IMR-90 (cell line): Measurements from ENCODE around the gene PGBD1. TPM values are rescaled to one million over a fixed set of nuclear protein-coding genes. Genes with fewer than 3 reads are reported as not detected.

ENCODE experiments used
- ATAC-seq: fragments of 200-7000 bp; cut with Tn5 transposase; 2 replicates; pipeline ENCODE4 v1.9.1; 2020; ENCODE audit warnings: low read depth, mild to moderate bottlenecking, moderate library complexity
- BruUV-seq: library from RNA; stranded (reverse); fragments of 400-500 nt; replicated peaks from 2 replicates; lab custom pipeline; 2021; lab: Mats Ljungman, UMichigan
- CTCF ChIA-PET: fragments of 300-600 bp; formaldehyde crosslinking; extraction: SDS; loops from one replicate; lab custom pipeline; 2021; ENCODE audit warnings: antibody characterized with exemption; lab: Yijun Ruan, JAX
- POLR2A ChIA-PET: fragments of 300-600 bp; sonication (Branson Sonifier 250); formaldehyde crosslinking; loops from one replicate; lab custom pipeline; 2022; ENCODE audit warnings: antibody characterized with exemption; ENCODE audit not compliant: unreplicated experiment; lab: Charles Lee
- DNase-seq: peaks from one replicate; pipeline ENCODE4 v3.0.0; 2013
- H2AFZ ChIP-seq: replicated peaks from 2 replicates; pipeline ENCODE3; 2013; ENCODE audit warnings: low read length, mild to moderate bottlenecking; ENCODE audit not compliant: poor library complexity
- H2AK5ac ChIP-seq: 2 replicates; pipeline ENCODE4 v1.6.1; 2013; ENCODE audit warnings: low read depth, low read length, inconsistent platforms
- H2AK9ac ChIP-seq: replicated peaks from 2 replicates; pipeline ENCODE3; 2013; ENCODE audit warnings: mild to moderate bottlenecking, low read depth, low read length, moderate library complexity; ENCODE audit not compliant: poor library complexity
- H2BK120ac ChIP-seq: 2 replicates; pipeline ENCODE4 v1.6.1; 2013; ENCODE audit warnings: low read depth, low read length, inconsistent platforms
- H2BK15ac ChIP-seq: 3 replicates; pipeline ENCODE4 v1.6.1; 2013; ENCODE audit warnings: low read depth, low read length, inconsistent platforms
- H2BK20ac ChIP-seq: 2 replicates; pipeline ENCODE4 v1.6.1; 2013; ENCODE audit warnings: low read depth, mild to moderate bottlenecking, inconsistent platforms, low read length, moderate library complexity
- H2BK5ac ChIP-seq: 2 replicates; pipeline ENCODE4 v1.6.1; 2013; ENCODE audit warnings: mild to moderate bottlenecking, low read depth, low read length, inconsistent platforms; ENCODE audit not compliant: poor library complexity, severe bottlenecking
- H3K14ac ChIP-seq: replicated peaks from 2 replicates; pipeline ENCODE4 v1.6.1; 2013; ENCODE audit warnings: low read depth, low read length, inconsistent platforms
- H3K18ac ChIP-seq: 2 replicates; pipeline ENCODE4 v1.6.1; 2013; ENCODE audit warnings: low read depth, low read length, control low read depth
- H3K23ac ChIP-seq: 2 replicates; pipeline ENCODE4 v1.6.1; 2013; ENCODE audit warnings: low read depth, low read length, inconsistent platforms
- H3K27ac ChIP-seq: 2 replicates; pipeline ENCODE4 v1.5.1; 2013; ENCODE audit warnings: mild to moderate bottlenecking, control low read depth, low read length; ENCODE audit not compliant: insufficient read depth
- H3K27me3 ChIP-seq: 2 replicates; pipeline ENCODE4 v1.6.1; 2013; ENCODE audit warnings: low read length; ENCODE audit not compliant: control insufficient read depth, insufficient read depth
- H3K36me3 ChIP-seq: 2 replicates; pipeline ENCODE4 v1.6.1; 2013; ENCODE audit warnings: low read length, mixed read lengths; ENCODE audit not compliant: control insufficient read depth, insufficient read depth
- H3K4ac ChIP-seq: 2 replicates; pipeline ENCODE4 v1.6.1; 2013; ENCODE audit warnings: low read depth, low read length, inconsistent platforms
- H3K4me1 ChIP-seq: 2 replicates; pipeline ENCODE4 v1.6.1; 2013; ENCODE audit warnings: low read length, mixed read lengths; ENCODE audit not compliant: control insufficient read depth, insufficient read depth
- H3K4me2 ChIP-seq: 2 replicates; pipeline ENCODE4 v1.6.1; 2013; ENCODE audit warnings: low read depth, mild to moderate bottlenecking, control low read depth, low read length, moderate library complexity
- H3K4me3 ChIP-seq: 2 replicates; pipeline ENCODE4 v1.5.1; 2013; ENCODE audit warnings: low read depth, mild to moderate bottlenecking, control low read depth, low read length, moderate library complexity; ENCODE audit not compliant: insufficient read depth
- H3K56ac ChIP-seq: 2 replicates; pipeline ENCODE4 v1.6.1; 2013; ENCODE audit warnings: low read length, inconsistent platforms; ENCODE audit not compliant: insufficient read depth; ENCODE audit errors: extremely low read depth
- H3K79me1 ChIP-seq, 2 experiments: 2 replicates each; pipeline ENCODE4 v1.6.1; 2013; ENCODE audit warnings: low read length in 2 of 2, inconsistent platforms in 1 of 2, low read depth in 1 of 2
- H3K9ac ChIP-seq: 2 replicates; pipeline ENCODE4 v1.6.1; 2013; ENCODE audit warnings: low read depth, low read length, control low read depth
- H3K9me1 ChIP-seq: 2 replicates; pipeline ENCODE4 v1.6.1; 2013; ENCODE audit warnings: low read length, inconsistent platforms; ENCODE audit not compliant: insufficient read depth
- H3K9me3 ChIP-seq: 2 replicates; pipeline ENCODE4 v1.6.1; 2013; ENCODE audit warnings: low read length; ENCODE audit not compliant: control insufficient read depth, insufficient read depth
- H4K20me1 ChIP-seq: 2 replicates; pipeline ENCODE4 v1.6.1; 2013; ENCODE audit warnings: low read length, inconsistent platforms; ENCODE audit not compliant: insufficient read depth
- H4K5ac ChIP-seq: 2 replicates; pipeline ENCODE4 v1.6.1; 2013; ENCODE audit warnings: mild to moderate bottlenecking, low read depth, low read length, control low read depth
- H4K8ac ChIP-seq, 2 experiments: 2 replicates each; pipeline ENCODE4 v1.6.1; 2013; ENCODE audit warnings: low read depth in 2 of 2, low read length in 2 of 2, control low read depth in 1 of 2, inconsistent platforms in 1 of 2
- H4K91ac ChIP-seq: 2 replicates; pipeline ENCODE4 v1.6.1; 2013; ENCODE audit warnings: low read depth, low read length, inconsistent platforms; ENCODE audit not compliant: insufficient read depth
- BHLHE40 ChIP-seq: fragments of 150-350 bp; IDR thresholded peaks from 2 replicates; pipeline ENCODE4 v1.6.1; 2016; ENCODE audit warnings: mild to moderate bottlenecking, low read depth, low read length
- CEBPB ChIP-seq: IDR thresholded peaks from 2 replicates; pipeline ENCODE4 v1.6.1; 2012; ENCODE audit warnings: low read depth, low read length, improper control_type of control experiment
- CHD1 ChIP-seq: IDR thresholded peaks from 2 replicates; pipeline ENCODE4 v1.6.1; 2012; ENCODE audit warnings: low read depth, low read length, improper control_type of control experiment
- CTCF ChIP-seq: conservative IDR thresholded peaks from 2 replicates; pipeline ENCODE4 v1.5.1; 2012; ENCODE audit warnings: mild to moderate bottlenecking, low read depth, low read length, improper control_type of control experiment
- FOS ChIP-seq: fragments of 150-350 bp; IDR thresholded peaks from 2 replicates; pipeline ENCODE4 v1.6.1; 2016; ENCODE audit warnings: low read depth, low read length
- MAZ ChIP-seq: IDR thresholded peaks from 2 replicates; pipeline ENCODE4 v1.6.1; 2012; ENCODE audit warnings: low read depth, mild to moderate bottlenecking, low read length, improper control_type of control experiment, moderate library complexity, borderline replicate concordance
- MXI1 ChIP-seq: IDR thresholded peaks from 2 replicates; pipeline ENCODE4 v1.6.1; 2012; ENCODE audit warnings: low read depth, mild to moderate bottlenecking, low read length, moderate library complexity, borderline replicate concordance
- POLR2A ChIP-seq: IDR thresholded peaks from 2 replicates; pipeline ENCODE4 v1.6.1; 2012; ENCODE audit warnings: mild to moderate bottlenecking, low read depth, low read length
- USF2 ChIP-seq: fragments of 150-350 bp; IDR thresholded peaks from 2 replicates; pipeline ENCODE4 v1.6.1; 2017; ENCODE audit warnings: mild to moderate bottlenecking, antibody characterized with exemption, low read length, low read depth
- WGBS, 2 experiments: methylation state at CpG; one replicate each; pipeline versions ENCODE4 v1.1.5 to v1.1.7; 2013; ENCODE audit warnings: missing lambda C conversion rate in 2 of 2; ENCODE audit not compliant: insufficient read length in 1 of 2; ENCODE audit errors: extremely low coverage in 2 of 2; 5-methylcytosine and 5-hydroxymethylcytosine counted together
- dilution Hi-C: fragments of 300-500 bp; cut with HindIII; formaldehyde crosslinking; loops from one replicate; pipeline ENCODE4 v1.14.3; 2018; ENCODE audit warnings: low sequenced_read_pairs; ENCODE audit not compliant: unreplicated experiment
- in situ Hi-C: fragments of 300-500 bp; cut with MboI; formaldehyde crosslinking; loops from 3 replicates; pipeline ENCODE4 v1.14.3; 2019; ENCODE audit warnings: low sequenced_read_pairs, inconsistent platforms, mixed read lengths
- intact Hi-C: fragments of 100-400 bp; cut with micrococcal nuclease; formaldehyde crosslinking; loops from 2 replicates; pipeline ENCODE4 v1.10.0; 2022
- polyA plus RNA-seq, 3 experiments: library from polyadenylated mRNA; depleted of rRNA; stranded (reverse); fragments of >200 nt; gene quantifications; 2 replicates each; pipeline ENCODE4 v1.2.3, GENCODE V29; 2012; ENCODE audit warnings: low replicate concordance in 1 of 3
- total RNA-seq: library from RNA; depleted of rRNA; stranded (reverse); fragments of >200 nt; gene quantifications from 2 replicates; pipeline ENCODE4 v1.2.3, GENCODE V29; 2012
- TF ChIP-seq, protein P1 (sequence below): fragments of 150-350 bp; IDR thresholded peaks from 2 replicates; pipeline ENCODE4 v1.6.1; 2016; ENCODE audit warnings: low read depth, mild to moderate bottlenecking, low read length, moderate library complexity, borderline replicate concordance

PGBD1 gene
- total and polyA plus RNA-seq, 2 of the 4 experiments (the other 2 are of a cell fraction), result 3.9 to 6.3 TPM

DNA sequence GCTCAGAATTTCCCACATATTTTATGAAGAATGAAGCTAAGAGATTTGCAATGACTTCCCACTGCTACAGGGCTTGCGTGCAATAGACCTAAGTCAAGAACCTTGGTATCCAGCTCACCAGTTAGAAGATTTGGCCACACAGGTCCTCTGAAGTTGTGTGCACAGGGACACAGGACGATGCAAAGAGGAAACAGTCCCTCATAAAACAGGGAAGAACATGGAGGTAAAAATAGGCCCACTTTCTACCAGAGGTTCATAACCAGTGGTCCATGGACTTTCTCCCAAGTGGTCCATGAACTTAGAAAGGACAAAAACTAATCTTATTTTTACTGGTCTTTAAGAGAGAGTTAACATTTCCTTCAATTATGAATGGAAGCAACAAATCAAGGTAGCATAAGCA is 30.6 kb upstream of the PGBD1 start:
- H4K20me1 ChIP-seq, result no peaks in the 10 kb centered on the region
- H2BK15ac ChIP-seq, result no peak overlapping the region
- H3K14ac ChIP-seq, result no peak overlapping the region
- no peaks in the 10 kb centered on the region for H3K9me3 ChIP-seq
- no peak overlapping the region for H3K18ac ChIP-seq
- no peak overlapping the region for H3K4ac ChIP-seq
- no CpG with 5 or more reads among the region's 2 CpGs for WGBS, 2 experiments
- H3K27me3 ChIP-seq, result no peaks in the 10 kb centered on the region
- in situ Hi-C loops (no loop called here), dilution Hi-C loops (no loop called here), intact Hi-C loops (loop anchor here (5.0 kb wide), 1 partner anchor 107 kb away; no protein-coding TSS in a partner anchor)
- H2AK5ac ChIP-seq, result no peak overlapping the region
- H3K27ac ChIP-seq, result no peak overlapping the region
- DNase-seq (no peak), ATAC-seq (no peak)
- no peak overlapping the region for H4K5ac ChIP-seq
- H3K9ac ChIP-seq, result no peak overlapping the region
- no peak overlapping the region for H2BK120ac ChIP-seq
- BruUV-seq, result no TSS peak
- H3K4me2 ChIP-seq, result peak overlapping the region; percentile 81
- H3K9me1 ChIP-seq, result 0 out of 2 replicates have a peak, but pooled peaks cover 3% of the 10 kb centered on the region
- no peak overlapping the region for H4K91ac ChIP-seq
- H3K4me1 ChIP-seq, result peaks cover 7% of the 10 kb centered on the region
- ChIA-PET POLR2A (no interaction called here), CTCF (no interaction called here)
- H4K8ac ChIP-seq, result no peak overlapping the region
- H3K56ac ChIP-seq, result no peak overlapping the region
- no peak overlapping the region for H2BK20ac ChIP-seq
- H2AK9ac ChIP-seq, result no peak overlapping the region
- H3K79me1 ChIP-seq, result peaks cover 7 to 24% of the 10 kb centered on the region in 2 experiments
- no peak for TF ChIP-seq USF2
- no peak for TF ChIP-seq FOS
- TF ChIP-seq, protein P1, sequence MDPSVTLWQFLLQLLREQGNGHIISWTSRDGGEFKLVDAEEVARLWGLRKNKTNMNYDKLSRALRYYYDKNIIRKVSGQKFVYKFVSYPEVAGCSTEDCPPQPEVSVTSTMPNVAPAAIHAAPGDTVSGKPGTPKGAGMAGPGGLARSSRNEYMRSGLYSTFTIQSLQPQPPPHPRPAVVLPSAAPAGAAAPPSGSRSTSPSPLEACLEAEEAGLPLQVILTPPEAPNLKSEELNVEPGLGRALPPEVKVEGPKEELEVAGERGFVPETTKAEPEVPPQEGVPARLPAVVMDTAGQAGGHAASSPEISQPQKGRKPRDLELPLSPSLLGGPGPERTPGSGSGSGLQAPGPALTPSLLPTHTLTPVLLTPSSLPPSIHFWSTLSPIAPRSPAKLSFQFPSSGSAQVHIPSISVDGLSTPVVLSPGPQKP, result no peak
- no peak for TF ChIP-seq BHLHE40
- no peak for TF ChIP-seq MAZ
- TF ChIP-seq MXI1, result no peak
- TF ChIP-seq CTCF, result no peak
- no peak for TF ChIP-seq CHD1
- no peak for TF ChIP-seq CEBPB
- TF ChIP-seq POLR2A, result no peak
- peaks cover 17% of the 10 kb centered on the region for H3K36me3 ChIP-seq
- H2BK5ac ChIP-seq, result no peak overlapping the region
- no peak overlapping the region for H3K23ac ChIP-seq
- H3K4me3 ChIP-seq, result 0 out of 2 replicates have a peak overlapping the region, but pooled peaks have one; percentile 17
- no peak overlapping the region for H2AFZ ChIP-seq
